PC-3 (cell line): ENCODE data around the gene BBOX1.

Experiments
- CTCF ChIP-seq: fragments of 300-600 bp; sonication (generic); conservative IDR thresholded peaks from 2 replicates; pipeline ENCODE4 v1.5.1; 2017; ENCODE audit warnings: antibody characterized with exemption, low read depth, mild to moderate bottlenecking, low read length
- EZH2 ChIP-seq: fragments of 300-600 bp; sonication (generic); IDR thresholded peaks from one replicate; pipeline ENCODE4 v1.6.1; 2017; ENCODE audit warnings: antibody characterized with exemption, mild to moderate bottlenecking, low read length; ENCODE audit not compliant: unreplicated experiment
- EZH2phosphoT487 ChIP-seq: fragments of 300-600 bp; sonication (generic); IDR thresholded peaks from 2 replicates; pipeline ENCODE4 v1.6.1; 2018; ENCODE audit warnings: mild to moderate bottlenecking, antibody characterized with exemption, low read length, borderline replicate concordance

GRCh38 chr11:27084518-27084917, 43.9 kb downstream of the BBOX1 start:
- TF ChIP-seq CTCF: no peak
- no peak for TF ChIP-seq EZH2phosphoT487
- TF ChIP-seq EZH2: no peak
